Astrocyte of the hippocampus (primary cell): ENCODE data around the gene ANKS6.
A peak's percentile ranks its signal among the peaks of the same experiment; 100 is the strongest.

ENCODE experiments used
- DNase-seq: peaks from one replicate; pipeline ENCODE4 v3.0.0; 2011; ENCODE audit warnings: low read depth, low spot score

The ANKS6 gene

GRCh38 chr9:98738741-98739140, 57.6 kb downstream of the ANKS6 start:
- no peak for DNase-seq

- no peak for DNase-seq
Observed at GRCh38 chr9:98736226-98736625, 60.1 kb downstream of the ANKS6 start.

DNA sequence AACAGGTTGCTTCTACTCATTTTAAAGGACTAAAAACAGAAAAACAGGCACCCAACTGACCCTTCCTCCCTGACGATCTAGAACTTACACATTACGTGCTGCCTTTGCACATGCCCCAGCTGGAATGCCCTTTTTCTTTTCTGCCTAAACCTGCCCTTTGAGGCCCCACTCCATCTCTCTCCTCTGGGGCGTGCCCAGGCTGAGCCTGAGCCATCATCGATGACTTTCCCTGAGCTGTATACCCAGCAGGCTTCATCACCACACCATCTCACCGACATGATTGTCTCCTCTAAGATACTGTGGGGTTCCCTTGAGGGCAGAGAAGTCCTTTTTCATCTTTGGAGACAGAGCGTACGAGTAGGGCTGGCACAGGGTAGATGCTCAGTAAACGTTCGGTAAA, 63.6 kb downstream of the ANKS6 start:
- DNase-seq = no peak

DNA sequence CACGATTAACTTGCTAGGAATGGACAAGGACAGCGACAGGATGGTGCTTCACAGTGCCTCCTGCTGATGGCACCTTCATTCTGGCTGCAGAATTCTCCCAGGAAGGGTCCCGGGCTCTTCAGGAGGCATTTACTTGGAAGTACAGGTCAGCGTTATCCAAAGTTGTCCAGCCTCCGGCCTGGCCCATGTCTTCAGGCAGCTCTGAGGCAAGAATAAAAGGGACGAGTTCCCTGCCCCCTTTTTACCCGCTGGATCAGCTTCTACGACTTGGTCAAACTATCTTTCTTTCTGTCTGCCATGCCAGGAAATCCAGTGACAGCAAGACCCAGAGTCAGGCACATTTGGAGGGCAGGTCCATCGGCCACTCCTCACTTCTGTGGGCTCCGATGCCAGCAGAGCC, 64.3 kb downstream of the ANKS6 start:
- no peak for DNase-seq

DNA sequence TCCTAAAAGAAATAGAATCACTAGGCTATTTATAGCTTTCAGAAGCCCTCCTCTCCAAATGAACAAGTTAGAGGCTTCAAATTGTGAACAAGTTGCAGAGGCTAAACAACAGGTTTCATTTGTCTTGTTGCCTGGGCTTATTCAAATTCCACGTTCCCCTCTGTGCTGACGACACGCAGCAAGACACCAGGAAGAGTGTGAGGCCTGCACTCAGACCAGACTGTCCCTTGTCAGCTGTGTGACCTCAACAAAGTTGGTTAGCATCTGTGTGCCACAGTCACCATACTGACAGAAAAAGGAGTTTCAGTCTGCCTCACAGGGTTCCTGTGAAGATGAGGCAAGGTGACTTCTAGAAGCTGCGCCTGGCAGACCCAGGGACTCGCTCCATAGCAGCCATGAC, 65.5 kb downstream of the ANKS6 start:
- DNase-seq = no peak

DNA sequence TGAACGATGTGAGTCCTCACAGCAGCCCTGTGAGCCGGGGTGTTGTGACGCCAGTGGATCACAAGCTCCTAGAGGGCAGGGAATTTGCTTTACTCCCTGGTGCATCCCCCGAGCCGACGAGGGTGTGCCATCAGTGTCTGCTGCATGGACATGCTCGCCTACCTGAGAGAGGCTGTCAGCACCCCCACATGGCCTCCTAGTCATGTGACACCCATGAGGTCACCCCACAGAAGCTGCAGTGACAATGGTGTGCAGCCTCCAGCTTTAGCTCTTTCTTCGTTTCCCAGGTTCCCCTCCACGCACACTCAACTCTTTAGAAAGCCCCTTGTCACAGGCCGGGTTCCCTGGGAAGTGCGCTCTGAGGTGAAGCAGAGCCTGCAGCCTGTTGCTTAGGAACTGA, 67.9 kb downstream of the ANKS6 start:
- no peak for DNase-seq

GRCh38 chr9:98727428-98727827, 68.9 kb downstream of the ANKS6 start:
- DNase-seq = no peak

DNA sequence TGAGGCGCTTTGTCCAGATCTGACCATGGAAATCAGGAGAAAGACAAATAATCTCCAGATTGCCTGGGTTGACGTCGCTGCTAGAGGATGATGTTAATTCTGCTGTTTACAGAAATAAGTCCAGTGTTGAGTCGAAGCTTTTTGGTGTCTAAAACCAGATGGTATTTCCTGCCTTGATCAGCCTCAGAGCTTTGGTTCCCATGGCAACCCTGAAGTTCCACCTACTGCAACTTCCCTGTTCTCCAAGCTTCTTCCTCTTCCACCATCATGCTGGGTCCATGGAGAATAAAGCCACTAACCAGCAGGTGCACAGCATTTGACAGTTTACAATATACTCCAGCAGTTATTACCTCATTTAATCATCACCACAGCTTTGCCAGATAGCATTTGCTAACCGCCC, 69.6 kb downstream of the ANKS6 start:
- DNase-seq = peak; percentile 20

DNA sequence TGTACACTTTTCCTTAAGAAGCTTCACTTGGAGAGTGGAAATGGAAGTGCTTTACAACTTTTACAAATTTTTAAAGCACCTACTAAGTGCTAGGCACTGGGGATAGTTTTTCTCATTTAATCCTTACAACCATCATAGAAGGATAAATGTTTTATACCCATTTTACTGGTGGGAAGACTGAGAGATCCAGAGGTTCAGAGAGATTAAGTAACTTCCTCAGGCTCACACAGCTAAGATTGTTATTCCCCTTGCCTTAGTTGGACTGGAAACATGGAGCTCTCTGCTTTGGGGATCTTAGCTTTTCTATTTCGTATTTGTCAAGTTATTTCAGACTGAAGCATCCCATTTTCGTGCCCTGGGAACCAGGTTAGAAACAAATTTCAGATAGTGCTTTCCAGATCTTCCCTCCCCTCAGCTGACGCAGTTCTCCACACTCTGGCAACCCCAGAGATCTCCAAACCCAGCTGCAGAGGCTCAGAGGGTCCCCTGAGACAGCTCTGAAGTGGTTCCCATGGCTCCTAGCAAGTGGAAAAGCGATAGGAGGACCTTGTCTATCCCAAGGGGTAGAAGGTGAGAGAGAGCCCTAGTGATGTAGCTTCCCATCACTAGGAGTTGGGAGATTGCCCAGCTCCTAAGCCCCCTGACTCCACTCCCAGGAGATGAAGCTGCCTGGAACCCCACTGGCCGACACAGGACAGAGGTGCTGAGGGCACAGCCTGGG, 71.4 kb downstream of the ANKS6 start:
- DNase-seq = no peak

DNA sequence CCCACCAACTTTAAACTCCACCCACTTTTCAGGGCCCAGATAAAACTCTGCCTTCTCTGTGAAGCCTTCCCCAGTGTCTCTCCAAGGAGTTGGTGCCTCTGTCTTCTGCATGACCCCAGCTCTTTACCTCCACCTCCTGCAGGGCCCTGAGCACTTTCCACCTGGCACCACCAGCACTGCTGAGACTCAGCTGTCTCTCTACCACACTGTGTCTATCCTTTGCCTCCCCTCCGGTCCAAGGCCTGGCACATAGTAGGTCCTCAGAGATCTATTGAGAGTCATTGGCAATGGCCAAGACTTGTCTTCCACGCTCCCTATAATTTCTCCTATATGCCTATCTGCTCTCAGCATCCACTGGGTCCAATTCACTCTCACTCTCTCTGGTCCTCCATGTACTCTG, 74.7 kb downstream of the ANKS6 start:
- DNase-seq = no peak

GRCh38 chr9:98720402-98720801, 76.0 kb downstream of the ANKS6 start:
- no peak for DNase-seq

GRCh38 chr9:98719055-98719454, 77.3 kb downstream of the ANKS6 start:
- no peak for DNase-seq

DNA sequence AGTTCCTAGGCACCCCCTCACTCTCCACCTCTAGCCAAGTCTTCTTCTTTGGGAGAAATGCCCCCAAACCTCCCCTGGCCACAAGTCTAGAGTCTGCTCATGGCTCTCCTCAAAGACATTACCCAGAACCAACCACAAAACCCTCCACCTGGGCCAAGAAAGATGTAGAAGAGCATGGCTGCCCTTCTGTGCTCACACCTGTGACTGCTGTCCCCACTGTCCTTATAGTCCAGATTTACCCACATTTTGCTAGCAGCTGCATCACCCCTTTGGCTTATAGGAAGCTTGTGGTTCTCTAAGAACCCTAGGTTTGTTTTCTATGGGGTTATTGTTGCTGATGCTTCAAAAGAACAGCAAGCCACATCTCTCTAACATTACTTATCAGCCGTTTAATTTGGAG, 81.5 kb downstream of the ANKS6 start:
- no peak for DNase-seq

DNA sequence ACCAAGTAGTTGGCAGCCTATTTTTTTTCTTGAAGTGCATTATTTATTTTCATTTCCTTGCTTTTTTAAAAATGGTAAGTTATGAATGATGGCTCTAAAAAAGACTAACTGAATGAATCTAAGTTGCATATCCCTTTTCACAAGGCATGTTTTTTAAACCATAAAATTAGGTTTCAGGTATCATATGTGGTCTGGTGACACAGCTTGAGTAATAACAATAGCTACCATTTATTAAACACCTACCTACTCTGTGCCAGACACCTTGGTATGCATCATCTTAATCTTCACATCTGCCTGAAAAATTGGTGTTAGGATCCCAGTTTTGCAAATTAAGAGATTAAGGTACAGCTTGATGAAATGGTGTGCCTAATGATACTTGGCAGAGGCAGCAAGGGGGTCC, 83.4 kb downstream of the ANKS6 start:
- DNase-seq = no peak

- peak; percentile 78 for DNase-seq
Observed at GRCh38 chr9:98709968-98710965, 86.1 kb downstream of the ANKS6 start.

- peak; percentile 40 for DNase-seq
Observed at GRCh38 chr9:98708933-98709911, 87.1 kb downstream of the ANKS6 start, which contains the start of gene GABBR2. Gene GABBR2 (minus strand): TSS chr9:98708935. CDS start chr9:98708737, 198 bp downstream.

DNA sequence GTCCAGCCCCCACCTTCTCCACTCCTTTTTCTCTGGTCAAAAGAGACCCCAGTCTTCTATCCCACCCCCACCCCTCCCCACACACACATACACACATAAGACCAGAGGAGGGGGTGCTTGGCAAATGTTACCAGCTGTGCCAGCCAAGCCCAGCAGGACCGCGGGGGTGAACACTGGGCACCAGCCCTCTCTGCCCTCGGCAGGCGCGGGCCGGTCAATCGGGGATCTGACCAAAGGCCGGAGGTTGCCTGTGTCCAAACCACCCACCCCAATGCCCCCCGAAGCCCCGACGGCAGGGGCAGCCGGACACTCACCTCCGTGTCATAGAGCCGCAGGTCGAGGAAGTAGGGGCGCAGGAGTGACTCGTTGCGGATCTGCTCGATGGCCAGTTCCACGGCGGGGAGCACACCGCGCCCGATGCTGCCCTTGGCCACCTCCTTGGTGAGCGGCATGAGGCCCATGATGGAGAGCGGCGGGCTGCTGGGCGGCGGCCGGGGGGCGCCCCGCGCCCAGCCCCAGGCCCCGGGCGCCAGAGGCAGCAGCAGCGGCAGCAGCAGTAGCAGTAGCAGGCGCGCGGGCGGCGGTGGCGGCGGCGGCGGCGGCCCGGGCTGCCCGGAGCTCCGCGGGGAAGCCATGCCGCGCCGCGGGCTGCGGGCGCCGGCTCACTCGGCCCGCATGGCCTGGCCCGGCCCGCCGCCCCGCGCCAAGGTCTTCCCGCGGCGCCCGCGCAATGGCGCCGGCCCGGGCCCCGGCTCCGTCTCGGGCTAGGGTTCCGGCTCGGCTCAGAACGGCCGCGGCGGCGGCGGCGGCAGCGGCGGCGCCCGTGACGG, 88.0 kb downstream of the ANKS6 start:
- DNase-seq = peak; percentile 34

- DNase-seq = peak; percentile 92
Observed at GRCh38 chr9:98707166-98708102, 88.9 kb downstream of the ANKS6 start.

DNA sequence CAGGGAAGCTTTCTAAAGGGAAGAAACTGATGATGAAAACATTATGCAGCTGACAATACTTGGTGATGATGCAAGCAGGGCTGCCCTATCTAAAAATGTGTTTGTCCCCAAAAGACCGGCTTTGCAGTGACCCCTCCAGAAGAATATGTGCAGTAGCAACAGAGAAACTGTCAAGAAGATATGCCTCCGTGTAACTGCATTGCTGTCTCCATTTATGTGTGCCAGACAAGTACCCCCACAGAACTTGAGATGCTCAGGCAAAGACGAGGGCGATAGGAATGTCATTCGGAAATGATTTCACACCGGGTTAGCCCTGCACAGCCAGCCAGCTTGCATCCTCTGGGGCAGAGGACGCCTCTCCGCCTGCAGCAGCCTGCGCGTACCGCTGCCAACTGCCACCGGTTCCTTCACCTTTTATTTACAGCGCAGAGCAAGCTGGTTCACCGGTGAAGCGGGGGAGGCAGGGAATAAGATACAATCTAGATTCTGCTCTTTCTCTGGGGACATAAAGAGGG, 89.6 kb downstream of the ANKS6 start:
- no peak for DNase-seq
